Mesodermal cell (in vitro differentiated cells): ENCODE data around the gene LTF.

Experiments
- H3K27ac ChIP-seq: 2 replicates; pipeline ENCODE4 v1.7.0; 2013; ENCODE audit warnings: mild to moderate bottlenecking, low read depth, low read length, moderate library complexity; ENCODE audit not compliant: severe bottlenecking
- H3K36me3 ChIP-seq: 2 replicates; pipeline ENCODE4 v1.7.1; 2013; ENCODE audit warnings: mild to moderate bottlenecking, low read length, moderate library complexity; ENCODE audit not compliant: control insufficient read depth, insufficient read depth
- H3K4me1 ChIP-seq: one replicate; pipeline ENCODE4 v1.7.1; 2013; ENCODE audit warnings: mild to moderate bottlenecking, low read length; ENCODE audit not compliant: insufficient read depth, control insufficient read depth, poor library complexity, severe bottlenecking
- H3K4me3 ChIP-seq: 2 replicates; pipeline ENCODE4 v1.7.0; 2013; ENCODE audit warnings: low read length, control low read depth, mild to moderate bottlenecking; ENCODE audit not compliant: insufficient read depth, poor library complexity, severe bottlenecking; ENCODE audit errors: extremely low read depth
- H3K9me3 ChIP-seq: 2 replicates; pipeline ENCODE4 v1.7.1; 2013; ENCODE audit warnings: mild to moderate bottlenecking, low read length, moderate library complexity; ENCODE audit not compliant: control insufficient read depth
- WGBS, 2 experiments: methylation state at CpG; one replicate each; pipeline ENCODE4 v1.1.5; 2013; ENCODE audit warnings: missing lambda C conversion rate in 2 of 2; ENCODE audit not compliant: insufficient coverage in 2 of 2; 5-methylcytosine and 5-hydroxymethylcytosine counted together

LTF gene

GRCh38 chr3:46468753-46469600, 4.3 kb upstream of the LTF start:
- Histone ChIP-seq H3K4me1 (no peaks in the 10 kb centered on the region), H3K9me3 (no peaks in the 10 kb centered on the region), H3K36me3 (no peaks in the 10 kb centered on the region), H3K4me3 (no peak overlapping the region), H3K27ac (no peak overlapping the region)
- 86 to 93% methylated on average over 3 to 4 of the region's 6 CpGs for WGBS, 2 experiments

DNA sequence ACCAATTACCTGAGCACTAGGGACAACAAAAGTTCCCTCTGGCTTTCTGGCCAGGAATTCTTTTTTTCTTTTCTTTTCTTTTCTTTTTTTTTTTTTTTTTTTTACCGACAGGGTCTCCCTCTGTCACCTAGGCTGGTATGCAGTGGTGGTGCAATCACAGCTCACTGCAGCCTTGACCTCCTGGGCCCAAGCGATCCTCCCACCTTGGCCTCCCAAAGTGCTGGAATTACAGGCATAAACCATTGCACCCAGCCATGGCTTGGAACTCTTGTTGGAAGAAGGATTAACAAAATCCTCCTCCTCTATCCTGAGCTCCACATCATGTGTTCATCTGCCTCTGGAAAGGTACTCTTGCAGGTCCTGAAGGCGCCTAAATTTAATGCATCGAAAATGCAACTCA, 2.9 kb upstream of the LTF start:
- H3K4me3 ChIP-seq, result no peak overlapping the region
- no peak overlapping the region for H3K27ac ChIP-seq
- no peaks in the 10 kb centered on the region for H3K9me3 ChIP-seq
- H3K36me3 ChIP-seq, result no peaks in the 10 kb centered on the region
- WGBS, 2 experiments, result 100% methylated on average over 2 to 3 of the region's 4 CpGs
- H3K4me1 ChIP-seq, result no peaks in the 10 kb centered on the region

DNA sequence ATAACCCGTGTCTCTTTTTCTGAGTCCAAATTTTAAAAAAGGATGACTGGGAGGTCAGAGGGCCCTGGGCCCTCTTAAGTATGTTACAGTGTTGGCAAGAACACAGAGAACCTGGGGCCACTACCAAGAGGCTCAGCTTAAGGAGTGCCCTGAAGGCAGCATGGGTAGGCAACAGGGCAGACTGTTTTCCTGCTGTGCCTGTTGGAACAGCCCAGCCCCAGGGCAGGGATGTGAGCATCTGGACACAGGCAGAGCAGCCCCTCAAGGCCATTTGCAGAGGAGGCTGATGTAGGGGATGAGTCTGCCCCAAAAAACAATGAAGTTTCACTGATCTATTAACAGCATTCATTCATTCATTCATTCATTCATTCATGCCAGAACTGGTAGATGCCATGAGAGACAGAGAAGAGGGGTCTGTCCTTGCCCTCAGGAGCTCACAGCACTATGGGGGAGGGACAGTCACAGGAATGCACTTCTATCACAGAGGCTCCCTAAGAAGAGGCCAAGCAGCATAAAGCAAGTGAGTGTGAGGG, 2.2 kb upstream of the LTF start:
- Histone ChIP-seq H3K4me3 (no peak overlapping the region), H3K4me1 (no peaks in the 10 kb centered on the region), H3K36me3 (no peaks in the 10 kb centered on the region), H3K27ac (no peak overlapping the region), H3K9me3 (no peaks in the 10 kb centered on the region)
- 100% methylated on average over 1 of the region's 1 CpG; no CpG with 5 or more reads in 1 of the 2 experiments for WGBS, 2 experiments

GRCh38 chr3:46466273-46466672, 1.6 kb upstream of the LTF start:
- no peak overlapping the region for H3K4me3 ChIP-seq

DNA sequence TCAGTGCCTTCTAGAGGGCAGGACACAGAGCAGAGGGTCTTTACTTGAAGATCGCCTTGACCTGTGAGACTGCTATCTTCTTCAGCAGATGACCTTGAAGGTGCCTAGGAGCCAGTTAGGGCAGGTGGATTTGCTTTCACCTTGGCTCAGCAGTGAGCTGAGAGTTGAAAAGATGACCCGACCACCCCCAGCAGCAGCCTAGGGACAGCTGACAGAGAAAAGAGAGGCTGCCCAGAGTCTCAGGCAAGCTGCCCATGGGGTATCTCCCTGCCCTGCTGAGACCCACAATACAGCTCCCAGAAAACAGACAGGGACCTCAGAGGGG, 453 bp upstream of the LTF start:
- H3K4me3 ChIP-seq, result no peak overlapping the region
- no peak overlapping the region for H3K27ac ChIP-seq
- no peaks in the 10 kb centered on the region for H3K9me3 ChIP-seq
- H3K36me3 ChIP-seq, result no peaks in the 10 kb centered on the region
- no peaks in the 10 kb centered on the region for H3K4me1 ChIP-seq
- WGBS, 2 experiments, result 83 to 94% methylated on average over 2 of the region's 2 CpGs

More at GRCh38 chr3:46466273-46466672, 1.6 kb upstream of the LTF start:
- Histone ChIP-seq H3K9me3 (no peaks in the 10 kb centered on the region), H3K27ac (no peak overlapping the region), H3K36me3 (no peaks in the 10 kb centered on the region), H3K4me1 (no peaks in the 10 kb centered on the region)

- 97 to 98% methylated on average over 6 of the region's 8 CpGs for WGBS, 2 experiments
- Histone ChIP-seq H3K4me3 (no peak overlapping the region), H3K9me3 (no peaks in the 10 kb centered on the region), H3K36me3 (no peaks in the 10 kb centered on the region), H3K4me1 (no peaks in the 10 kb centered on the region), H3K27ac (no peak overlapping the region)
Observed at GRCh38 chr3:46463868-46464241, 850 bp downstream of the LTF start.

DNA sequence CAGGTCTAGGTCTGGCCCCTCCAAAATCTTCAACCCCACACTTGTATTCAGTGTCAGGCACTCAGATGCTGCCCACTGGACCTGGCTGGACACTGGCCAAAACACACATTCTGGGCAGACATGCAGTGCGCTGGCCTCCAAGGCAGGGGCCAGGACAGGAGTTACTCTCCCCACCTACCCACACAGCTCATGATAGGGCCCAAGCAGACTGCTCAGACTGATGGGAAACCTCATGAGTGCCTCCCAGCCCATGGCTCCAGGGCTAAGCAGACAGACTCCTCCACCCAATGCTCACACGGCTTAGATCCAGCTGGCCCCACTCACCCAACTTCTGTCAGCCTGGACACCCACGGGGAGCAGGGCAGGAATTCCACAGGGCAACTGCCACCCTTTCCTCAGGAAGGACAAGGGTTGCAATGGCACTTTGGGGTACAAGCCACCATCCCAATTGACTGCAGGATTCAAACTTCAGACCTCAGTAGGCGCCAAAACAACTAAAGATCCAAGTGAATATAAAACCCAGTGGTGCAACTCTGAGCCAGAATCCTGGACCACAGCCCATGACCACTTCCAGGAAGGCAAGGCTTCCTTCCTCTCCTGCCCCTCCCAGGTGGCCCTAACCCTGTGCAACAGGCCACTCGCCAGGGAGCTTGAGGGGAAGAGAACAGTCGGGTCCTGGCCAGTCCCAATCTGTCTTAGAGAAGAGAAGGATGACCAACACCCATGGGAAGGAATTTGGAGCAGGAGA, 1.4 kb downstream of the LTF start:
- no peak overlapping the region for H3K27ac ChIP-seq
- no peaks in the 10 kb centered on the region for H3K9me3 ChIP-seq
- no peaks in the 10 kb centered on the region for H3K4me1 ChIP-seq
- no peak overlapping the region for H3K4me3 ChIP-seq
- H3K36me3 ChIP-seq, result no peaks in the 10 kb centered on the region
- WGBS, 2 experiments, result 81 to 98% methylated on average over 5 of the region's 6 CpGs

DNA sequence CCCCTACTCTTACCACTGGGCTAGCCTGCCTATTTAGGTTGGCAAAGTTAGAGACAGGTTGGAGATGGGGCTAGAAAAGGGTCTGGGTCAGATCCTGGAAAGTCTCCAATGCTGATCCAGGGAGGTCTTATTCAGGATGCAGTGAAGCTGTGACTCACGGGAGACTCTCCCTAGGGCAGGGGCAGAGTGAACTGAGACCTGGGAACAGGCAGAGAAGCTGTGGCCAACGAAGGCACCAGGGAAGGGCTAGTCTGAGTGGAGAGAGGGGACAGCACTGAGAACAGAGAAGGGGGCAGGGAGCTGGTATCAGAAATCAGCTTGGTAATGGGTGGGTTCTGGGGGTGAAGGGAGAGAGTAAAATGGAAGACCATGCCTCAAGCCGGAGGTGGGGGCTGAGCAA, 2.2 kb downstream of the LTF start:
- Histone ChIP-seq H3K9me3 (no peaks in the 10 kb centered on the region), H3K4me3 (no peak overlapping the region), H3K4me1 (no peaks in the 10 kb centered on the region), H3K36me3 (no peaks in the 10 kb centered on the region), H3K27ac (no peak overlapping the region)
- WGBS, 2 experiments, result 82 to 85% methylated on average over 3 of the region's 3 CpGs

DNA sequence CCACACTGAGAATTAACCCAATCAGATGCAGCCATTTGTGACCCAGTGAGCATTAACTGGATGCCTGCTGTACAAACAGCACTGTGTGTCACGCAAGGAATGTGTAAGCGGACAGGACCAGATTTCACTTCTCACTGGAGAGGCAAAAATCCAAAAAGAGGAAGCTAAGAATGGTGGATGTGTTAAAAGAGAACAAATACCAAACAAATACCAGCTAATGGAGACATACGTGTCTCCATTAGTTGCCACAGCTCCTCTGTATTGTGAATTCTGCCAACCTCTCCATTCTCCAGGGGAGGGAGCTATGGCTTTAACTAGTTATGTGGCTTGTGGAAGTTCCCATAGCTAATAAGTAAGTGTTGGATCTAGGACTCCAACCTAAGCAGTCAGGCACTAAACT, 2.6 kb downstream of the LTF start:
- Histone ChIP-seq H3K36me3 (no peaks in the 10 kb centered on the region), H3K9me3 (no peaks in the 10 kb centered on the region), H3K4me1 (no peaks in the 10 kb centered on the region), H3K4me3 (no peak overlapping the region), H3K27ac (no peak overlapping the region)
- WGBS, 2 experiments, result 93 to 100% methylated on average over 2 to 3 of the region's 3 CpGs

DNA sequence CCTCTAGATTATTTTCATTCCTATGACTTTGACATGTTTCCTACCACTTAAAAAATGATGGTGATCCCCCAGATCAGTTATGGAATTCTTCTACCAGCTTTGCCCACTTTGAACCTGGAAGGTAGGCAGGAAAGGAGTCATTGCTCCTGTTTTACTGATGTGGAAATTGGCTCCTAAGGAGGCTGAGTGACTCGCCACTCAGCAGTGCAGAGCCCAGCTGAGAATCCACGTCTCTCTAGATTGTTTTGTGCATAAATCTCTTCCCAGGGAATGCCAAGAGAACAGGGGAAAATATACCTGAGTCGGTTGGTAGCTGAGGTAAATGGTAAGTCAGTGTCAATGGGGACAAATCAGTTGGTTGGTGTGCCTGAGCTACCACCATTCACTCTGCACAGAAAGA, 4.7 kb downstream of the LTF start:
- WGBS, 2 experiments, result 69 to 86% methylated on average over 2 of the region's 3 CpGs
- no peaks in the 10 kb centered on the region for H3K9me3 ChIP-seq
- no peaks in the 10 kb centered on the region for H3K4me1 ChIP-seq
- no peak overlapping the region for H3K27ac ChIP-seq
- no peak overlapping the region for H3K4me3 ChIP-seq
- H3K36me3 ChIP-seq, result no peaks in the 10 kb centered on the region

GRCh38 chr3:46456118-46456517, 8.6 kb downstream of the LTF start:
- H3K9me3 ChIP-seq, result no peaks in the 10 kb centered on the region
- H3K36me3 ChIP-seq, result no peaks in the 10 kb centered on the region
- no peaks in the 10 kb centered on the region for H3K4me1 ChIP-seq
- 92 to 94% methylated on average over 13 to 14 of the region's 14 CpGs for WGBS, 2 experiments
- H3K4me3 ChIP-seq, result no peak overlapping the region
- H3K27ac ChIP-seq, result no peak overlapping the region
